Activated naive CD4-positive, alpha-beta T cell treated with anti-CD3 and anti-CD28 coated beads, Interleukin-2, amount 50 U/mL, for 16 hours (primary cell): ENCODE data around the gene CAPS.
"Not testable (repeated sequence)": the region's sequence is repeated elsewhere in the genome, so short reads cannot be mapped to it uniquely, and the experiment has no call there.

Source experiments
- DNase-seq: peaks from one replicate; pipeline ENCODE4 v3.0.0-alpha.2; 2020

Gene CAPS

GRCh38 chr19:5913739-5914357 is at the start of gene CAPS:
TSS of gene CAPS (plus strand) at chr19:5914254. CDS start at chr19:5914407, 153 bp downstream.
- DNase-seq = no peak

GRCh38 chr19:5864725-5865486 is 49.1 kb upstream of the CAPS start:
- no peak for DNase-seq

- DNase-seq = no peak
Measured at GRCh38 chr19:5865772-5866171, 48.3 kb upstream of the CAPS start.

- no peak for DNase-seq
Measured at GRCh38 chr19:5867201-5868136, 46.6 kb upstream of the CAPS start.

- DNase-seq = no peak
Measured at GRCh38 chr19:5870986-5871394, 43.1 kb upstream of the CAPS start.

GRCh38 chr19:5873617-5874199 is 40.3 kb upstream of the CAPS start:
- DNase-seq = no peak

- DNase-seq = not testable (repeated sequence)
Measured at GRCh38 chr19:5874496-5874895, 39.6 kb upstream of the CAPS start.

- no peak for DNase-seq
Measured at GRCh38 chr19:5877427-5877826, 36.6 kb upstream of the CAPS start.

GRCh38 chr19:5877882-5878281 is 36.2 kb upstream of the CAPS start:
- DNase-seq = no peak

GRCh38 chr19:5880196-5880595 is 33.9 kb upstream of the CAPS start:
- no peak for DNase-seq

- DNase-seq = no peak
Measured at GRCh38 chr19:5880604-5881078, 33.4 kb upstream of the CAPS start.

- no peak for DNase-seq
Measured at GRCh38 chr19:5881543-5882299, 32.3 kb upstream of the CAPS start.

GRCh38 chr19:5882421-5882968 is 31.6 kb upstream of the CAPS start:
- DNase-seq = no peak

- DNase-seq = not testable (repeated sequence)
Measured at GRCh38 chr19:5883157-5883873, 30.7 kb upstream of the CAPS start.

GRCh38 chr19:5884065-5884811 is 29.8 kb upstream of the CAPS start:
- not testable (repeated sequence) for DNase-seq

GRCh38 chr19:5889288-5889971 is 24.6 kb upstream of the CAPS start:
- no peak for DNase-seq

- DNase-seq = no peak
Measured at GRCh38 chr19:5890099-5890498, 24.0 kb upstream of the CAPS start.

GRCh38 chr19:5891572-5891937 is 22.5 kb upstream of the CAPS start:
- no peak for DNase-seq

- DNase-seq = no peak
Measured at GRCh38 chr19:5891938-5892771, 21.9 kb upstream of the CAPS start.
